Activated T-helper 17 cell treated with anti-CD3 and anti-CD28 coated beads, Interleukin-2, amount 50 U/mL, for 72 hours (primary cell): ENCODE measurements around the gene EHBP1. TPM values are rescaled to one million over a fixed set of nuclear protein-coding genes. Genes with fewer than 3 reads are reported as not detected.

Source experiments
- ATAC-seq: fragments of 150-1000 bp; cut with Tn5 transposase; replicated peaks from 2 replicates; pipeline ENCODE4 v1.10.0; 2021; ENCODE audit warnings: mild to moderate bottlenecking, moderate library complexity
- H3K27ac Mint-ChIP-seq: one replicate; pipeline ENCODE4 v1.8.0; 2022; ENCODE audit warnings: mixed read lengths
- H3K27me3 Mint-ChIP-seq: one replicate; pipeline ENCODE4 v1.8.0; 2022; ENCODE audit warnings: mixed read lengths
- H3K36me3 Mint-ChIP-seq: one replicate; pipeline ENCODE4 v1.8.0; 2022; ENCODE audit warnings: low read depth, mild to moderate bottlenecking, mixed read lengths
- H3K4me1 Mint-ChIP-seq: one replicate; pipeline ENCODE4 v1.8.0; 2022; ENCODE audit warnings: mixed read lengths
- H3K4me3 Mint-ChIP-seq: one replicate; pipeline ENCODE4 v1.8.0; 2022; ENCODE audit warnings: mild to moderate bottlenecking, mixed read lengths
- H3K9me3 Mint-ChIP-seq: one replicate; pipeline ENCODE4 v1.8.0; 2022; ENCODE audit warnings: mixed read lengths
- total RNA-seq, 2 donors: library from RNA; stranded (reverse); gene quantifications; one replicate each; pipeline ENCODE4 v1.2.3, GENCODE V29; 2022

EHBP1 gene
- total RNA-seq, 2 donors from 2014 or later = 21.5 to 22.0 TPM

GRCh38 chr2:62716768-62717167 lies 11.3 kb downstream of the EHBP1 start:
- no peaks in the 10 kb centered on the region for H3K27me3 Mint-ChIP-seq
- no peak overlapping the region for H3K27ac Mint-ChIP-seq
- ATAC-seq = no peak

DNA sequence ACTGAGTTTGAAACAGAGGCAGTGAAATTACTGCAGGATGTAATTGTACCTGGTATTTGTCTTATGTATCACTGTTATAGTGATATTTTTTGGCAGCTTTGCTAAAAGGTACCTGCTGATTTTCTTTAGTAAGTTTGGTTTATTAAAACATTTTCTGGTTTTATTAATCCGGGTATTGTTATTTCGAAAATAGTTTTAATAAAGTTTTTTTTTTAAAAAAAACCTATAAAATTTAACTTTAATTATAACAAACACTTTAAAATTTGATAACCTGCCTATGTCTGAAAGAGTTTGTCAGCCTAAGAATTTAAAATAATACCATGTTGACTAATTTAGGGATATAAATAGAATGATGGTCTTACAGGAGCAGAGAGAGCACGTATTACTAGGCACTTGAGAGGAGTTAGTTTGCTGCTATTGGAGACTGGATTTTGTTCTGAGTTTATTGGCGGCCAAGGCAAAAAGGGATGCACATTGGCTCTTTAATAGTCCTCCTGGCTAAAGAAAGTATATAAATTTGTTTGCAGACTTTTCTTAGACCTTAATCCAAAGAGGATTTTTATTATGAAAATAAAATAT lies 12.1 kb downstream of the EHBP1 start:
- Mint-ChIP-seq H3K36me3 (peaks cover 22% of the 10 kb centered on the region), H3K4me1 (peaks cover 4% of the 10 kb centered on the region), H3K9me3 (peaks cover 1% of the 10 kb centered on the region), H3K27ac (no peak overlapping the region), H3K27me3 (no peaks in the 10 kb centered on the region), H3K4me3 (no peak overlapping the region)
- ATAC-seq = no peak

More at GRCh38 chr2:62716768-62717167, 11.3 kb downstream of the EHBP1 start:
- Mint-ChIP-seq H3K36me3 (peaks cover 22% of the 10 kb centered on the region), H3K9me3 (no peaks in the 10 kb centered on the region), H3K4me3 (no peak overlapping the region), H3K4me1 (peaks cover 4% of the 10 kb centered on the region)

GRCh38 chr2:62718225-62718822 lies 12.8 kb downstream of the EHBP1 start:
- Mint-ChIP-seq H3K27me3 (no peaks in the 10 kb centered on the region), H3K4me3 (no peak overlapping the region), H3K27ac (no peak overlapping the region)

GRCh38 chr2:62719757-62720156 lies 14.2 kb downstream of the EHBP1 start:
- H3K4me3 Mint-ChIP-seq = no peak overlapping the region
- peaks cover 18% of the 10 kb centered on the region for H3K9me3 Mint-ChIP-seq
- peak; percentile 19 for ATAC-seq
- H3K27me3 Mint-ChIP-seq = no peaks in the 10 kb centered on the region
- peaks cover 20% of the 10 kb centered on the region for H3K4me1 Mint-ChIP-seq
- peak overlapping the region; percentile 47 for H3K27ac Mint-ChIP-seq
- H3K36me3 Mint-ChIP-seq = peaks cover 17% of the 10 kb centered on the region

More at GRCh38 chr2:62718225-62718822, 12.8 kb downstream of the EHBP1 start:
- H3K9me3 Mint-ChIP-seq = peaks cover 8% of the 10 kb centered on the region
- H3K4me1 Mint-ChIP-seq = peaks cover 7% of the 10 kb centered on the region
- peaks cover 22% of the 10 kb centered on the region for H3K36me3 Mint-ChIP-seq
- ATAC-seq = no peak

DNA sequence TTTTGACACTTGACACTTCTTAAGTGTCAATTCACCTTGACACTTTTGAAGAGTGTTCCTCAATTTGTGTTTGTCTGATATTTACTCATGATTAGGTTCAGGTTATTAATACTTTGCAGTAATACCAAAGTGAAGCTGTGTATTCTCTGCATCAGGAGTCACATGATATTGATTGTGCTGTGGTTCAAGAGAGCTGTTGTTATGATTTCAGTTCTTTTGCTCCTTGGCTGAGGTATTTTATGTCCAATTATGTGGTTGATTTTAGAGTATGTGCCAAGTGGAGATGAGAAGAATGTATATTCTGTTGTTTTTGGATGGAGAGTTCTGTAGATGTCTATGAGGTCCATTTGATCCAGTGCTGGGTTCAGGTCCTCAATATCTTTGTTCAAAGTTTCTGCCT lies 17.2 kb downstream of the EHBP1 start:
- ATAC-seq = no peak
- peaks cover 41% of the 10 kb centered on the region for H3K4me1 Mint-ChIP-seq
- H3K27me3 Mint-ChIP-seq = no peaks in the 10 kb centered on the region

DNA sequence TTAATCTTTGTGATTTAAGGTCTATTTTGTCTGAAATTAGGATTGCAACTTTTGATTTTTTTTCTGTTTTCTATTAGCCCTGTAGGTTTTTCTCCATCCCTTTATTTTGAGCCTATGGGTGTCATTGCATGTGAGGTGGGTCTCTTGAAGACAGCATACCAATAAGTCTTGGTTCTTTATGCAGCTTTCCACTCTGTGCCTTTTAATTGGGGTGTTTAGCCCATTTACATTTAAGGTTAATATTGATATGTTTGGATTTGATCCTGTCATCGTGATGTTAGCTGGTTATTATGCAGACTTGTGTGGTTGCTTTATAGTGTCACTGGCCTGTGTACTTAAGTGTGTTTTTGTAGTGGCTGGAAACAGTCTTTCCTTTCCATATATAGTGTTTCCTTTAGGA lies 17.7 kb downstream of the EHBP1 start:
- peaks cover 13% of the 10 kb centered on the region for H3K36me3 Mint-ChIP-seq
- H3K27ac Mint-ChIP-seq = no peak overlapping the region
- ATAC-seq = no peak
- H3K4me1 Mint-ChIP-seq = peaks cover 41% of the 10 kb centered on the region
- no peaks in the 10 kb centered on the region for H3K27me3 Mint-ChIP-seq
- peaks cover 18% of the 10 kb centered on the region for H3K9me3 Mint-ChIP-seq
- H3K4me3 Mint-ChIP-seq = no peak overlapping the region

More for the DNA sequence above, 17.2 kb downstream of the EHBP1 start:
- no peak overlapping the region for H3K4me3 Mint-ChIP-seq
- H3K9me3 Mint-ChIP-seq = peaks cover 18% of the 10 kb centered on the region
- H3K36me3 Mint-ChIP-seq = peaks cover 13% of the 10 kb centered on the region
- no peak overlapping the region for H3K27ac Mint-ChIP-seq

DNA sequence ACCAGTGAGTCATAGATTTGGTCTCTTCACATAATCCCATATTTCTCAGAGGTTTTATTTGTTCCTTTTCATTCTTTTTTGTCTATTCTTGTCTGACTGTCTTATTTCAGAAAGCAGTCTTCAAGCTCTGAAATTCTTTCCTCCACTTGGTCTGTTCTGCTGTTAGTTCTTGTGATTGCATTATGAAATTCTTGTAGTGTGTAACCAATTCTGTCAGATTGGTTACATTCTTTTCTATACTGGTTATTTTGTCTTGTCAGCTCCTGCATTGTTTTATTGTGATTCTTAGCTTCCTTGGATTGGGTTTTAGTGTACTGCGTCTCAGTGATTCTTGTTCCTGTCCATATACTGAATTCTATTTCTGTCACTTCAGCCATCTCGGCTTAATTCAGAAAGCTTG lies 18.6 kb downstream of the EHBP1 start:
- peaks cover 41% of the 10 kb centered on the region for H3K4me1 Mint-ChIP-seq
- H3K9me3 Mint-ChIP-seq = peaks cover 18% of the 10 kb centered on the region
- ATAC-seq = no peak
- no peaks in the 10 kb centered on the region for H3K27me3 Mint-ChIP-seq
- peaks cover 13% of the 10 kb centered on the region for H3K36me3 Mint-ChIP-seq
- no peak overlapping the region for H3K4me3 Mint-ChIP-seq
- H3K27ac Mint-ChIP-seq = no peak overlapping the region

GRCh38 chr2:62724886-62725711 lies 19.6 kb downstream of the EHBP1 start:
- no peak overlapping the region for H3K27ac Mint-ChIP-seq
- no peaks in the 10 kb centered on the region for H3K27me3 Mint-ChIP-seq
- peak; percentile 59 for ATAC-seq
- H3K4me1 Mint-ChIP-seq = peaks cover 41% of the 10 kb centered on the region
- no peak overlapping the region for H3K4me3 Mint-ChIP-seq
- peaks cover 13% of the 10 kb centered on the region for H3K36me3 Mint-ChIP-seq
- peaks cover 18% of the 10 kb centered on the region for H3K9me3 Mint-ChIP-seq

DNA sequence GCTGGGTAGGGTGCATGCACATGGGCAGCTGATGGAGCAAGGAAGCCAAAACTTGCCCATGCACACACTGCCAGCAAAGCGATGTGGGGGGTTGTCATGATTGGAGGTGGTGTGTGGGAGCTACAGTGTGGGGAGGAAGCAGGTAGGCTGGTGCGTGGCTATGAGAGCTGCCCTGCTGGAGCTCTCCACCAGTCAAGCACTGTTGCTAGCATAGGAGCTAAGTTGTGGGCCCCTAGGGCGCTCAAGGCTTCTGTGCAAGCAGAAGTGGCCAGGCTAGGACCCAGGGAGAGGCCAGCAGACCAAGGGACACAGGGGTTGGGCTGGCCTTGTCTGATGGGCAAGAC lies 20.2 kb downstream of the EHBP1 start:
- no peak overlapping the region for H3K27ac Mint-ChIP-seq
- no peak overlapping the region for H3K4me3 Mint-ChIP-seq
- H3K9me3 Mint-ChIP-seq = peaks cover 24% of the 10 kb centered on the region
- H3K27me3 Mint-ChIP-seq = no peaks in the 10 kb centered on the region
- peaks cover 11% of the 10 kb centered on the region for H3K36me3 Mint-ChIP-seq
- no peak for ATAC-seq
- H3K4me1 Mint-ChIP-seq = peaks cover 41% of the 10 kb centered on the region

DNA sequence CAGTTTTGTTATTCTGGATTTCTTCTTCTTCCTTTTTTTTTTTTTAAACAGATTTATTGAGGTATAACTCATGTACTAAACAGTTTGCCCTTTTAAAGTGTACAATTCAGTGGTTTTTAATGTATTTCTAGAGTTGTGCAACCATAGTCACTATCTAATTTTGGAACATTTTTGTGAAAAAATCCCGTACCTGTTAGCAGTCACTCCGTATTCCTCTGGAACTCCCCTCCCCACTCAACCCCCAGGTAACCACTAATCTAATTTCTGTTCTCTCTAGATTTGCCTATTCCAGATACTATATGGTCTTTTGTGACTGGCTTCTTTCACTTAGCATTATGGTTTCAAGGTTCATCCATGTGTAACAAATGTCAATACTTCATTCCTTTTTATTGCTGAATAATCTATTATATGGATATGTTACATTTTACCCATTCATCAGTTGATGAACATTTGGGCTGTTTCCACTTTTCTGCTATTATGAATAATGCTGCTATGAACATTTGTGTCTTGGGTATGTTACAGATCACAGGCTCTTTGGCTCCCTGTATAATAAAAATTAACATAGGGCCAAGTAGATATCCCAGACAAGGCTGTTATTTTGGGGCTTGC lies 21.9 kb downstream of the EHBP1 start:
- ATAC-seq = no peak

DNA sequence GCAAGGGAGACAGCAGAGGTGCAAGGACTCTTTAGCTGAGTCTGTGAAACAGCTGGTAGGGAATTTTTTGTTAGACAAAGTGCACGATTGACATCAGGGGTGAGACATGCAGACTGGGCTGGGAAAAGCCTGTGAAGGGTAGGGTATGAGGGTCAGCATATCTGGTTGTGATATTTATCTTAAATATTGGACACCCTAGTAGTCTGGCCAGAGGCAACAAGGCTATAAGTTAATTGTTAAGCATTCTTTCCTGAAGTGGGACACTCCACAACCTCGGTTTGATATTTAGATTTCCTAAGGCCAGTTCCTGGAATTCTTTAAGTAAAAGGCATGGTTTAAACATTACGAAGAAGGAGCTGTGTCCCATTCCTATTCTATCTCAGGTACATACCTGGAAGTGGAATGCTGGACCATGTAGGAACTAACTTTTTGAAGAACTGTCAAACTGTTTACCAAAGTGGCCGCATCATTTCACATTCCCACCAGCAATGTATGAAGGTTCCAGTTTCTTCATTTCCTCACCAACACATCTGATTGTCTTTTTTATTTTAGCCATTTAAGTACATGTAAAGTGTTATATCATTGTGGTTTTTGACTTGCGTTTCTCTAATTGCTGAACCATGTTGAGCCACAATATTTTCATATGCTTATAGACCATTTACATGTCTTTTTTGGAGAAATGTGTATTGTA lies 22.5 kb downstream of the EHBP1 start:
- H3K4me1 Mint-ChIP-seq = peaks cover 37% of the 10 kb centered on the region
- H3K27me3 Mint-ChIP-seq = no peaks in the 10 kb centered on the region
- peaks cover 12% of the 10 kb centered on the region for H3K36me3 Mint-ChIP-seq
- H3K4me3 Mint-ChIP-seq = no peak overlapping the region
- peaks cover 31% of the 10 kb centered on the region for H3K9me3 Mint-ChIP-seq
- no peak for ATAC-seq
- H3K27ac Mint-ChIP-seq = no peak overlapping the region

More for the DNA sequence above, 21.9 kb downstream of the EHBP1 start:
- no peak overlapping the region for H3K4me3 Mint-ChIP-seq
- H3K4me1 Mint-ChIP-seq = peaks cover 37% of the 10 kb centered on the region
- H3K36me3 Mint-ChIP-seq = peaks cover 11% of the 10 kb centered on the region
- no peaks in the 10 kb centered on the region for H3K27me3 Mint-ChIP-seq
- H3K9me3 Mint-ChIP-seq = peaks cover 33% of the 10 kb centered on the region
- H3K27ac Mint-ChIP-seq = no peak overlapping the region

DNA sequence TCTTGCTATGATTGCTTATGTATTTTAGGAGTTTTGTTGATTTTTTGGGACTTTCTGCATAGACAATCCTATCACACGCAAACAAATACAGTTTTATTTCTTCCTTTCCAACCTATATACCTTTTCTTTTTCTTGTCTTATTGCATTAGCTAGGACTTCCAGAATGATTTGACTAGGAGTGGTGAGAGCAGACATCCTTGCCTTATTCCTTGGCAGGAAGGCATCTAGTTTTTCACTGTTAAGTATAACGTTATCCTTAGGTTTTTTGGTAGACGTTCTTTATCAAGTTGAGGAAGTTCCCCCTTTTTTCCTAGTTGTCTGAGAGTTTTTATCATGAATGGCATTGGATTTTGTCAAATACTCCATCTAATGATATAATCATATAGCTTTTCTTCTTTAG lies 25.8 kb downstream of the EHBP1 start:
- no peak for ATAC-seq
- peaks cover 15% of the 10 kb centered on the region for H3K4me1 Mint-ChIP-seq
- H3K27me3 Mint-ChIP-seq = no peaks in the 10 kb centered on the region
- H3K27ac Mint-ChIP-seq = no peak overlapping the region
- peaks cover 18% of the 10 kb centered on the region for H3K9me3 Mint-ChIP-seq
- no peak overlapping the region for H3K4me3 Mint-ChIP-seq
- peaks cover 12% of the 10 kb centered on the region for H3K36me3 Mint-ChIP-seq

DNA sequence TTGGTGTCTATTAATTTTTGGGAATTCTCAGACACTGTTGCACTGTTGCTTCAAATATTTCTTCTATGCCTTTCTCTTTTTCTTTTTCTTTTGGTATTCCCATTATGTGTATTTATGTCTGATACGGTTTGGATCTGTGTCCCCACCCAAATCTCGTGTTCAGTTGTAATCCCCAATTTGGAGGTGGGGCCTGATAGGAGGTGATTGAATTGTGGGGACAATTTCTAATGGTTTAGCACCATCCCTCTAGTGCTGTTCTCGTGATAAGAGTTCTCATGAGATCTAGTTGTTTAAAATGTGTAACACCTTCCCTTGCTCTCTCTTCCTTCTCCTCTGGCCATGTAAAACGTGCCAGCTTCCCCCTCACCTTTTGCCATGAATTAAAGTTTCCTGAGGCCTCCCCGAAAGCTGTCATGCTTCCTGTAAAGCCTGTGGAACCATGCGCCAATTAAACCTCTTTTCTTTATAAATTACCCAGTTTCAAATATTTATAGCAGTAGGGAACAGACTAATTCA lies 26.8 kb downstream of the EHBP1 start:
- Mint-ChIP-seq H3K27ac (no peak overlapping the region), H3K27me3 (no peaks in the 10 kb centered on the region), H3K9me3 (peaks cover 18% of the 10 kb centered on the region), H3K36me3 (peaks cover 9% of the 10 kb centered on the region), H3K4me1 (peaks cover 8% of the 10 kb centered on the region), H3K4me3 (no peak overlapping the region)
- ATAC-seq = no peak

DNA sequence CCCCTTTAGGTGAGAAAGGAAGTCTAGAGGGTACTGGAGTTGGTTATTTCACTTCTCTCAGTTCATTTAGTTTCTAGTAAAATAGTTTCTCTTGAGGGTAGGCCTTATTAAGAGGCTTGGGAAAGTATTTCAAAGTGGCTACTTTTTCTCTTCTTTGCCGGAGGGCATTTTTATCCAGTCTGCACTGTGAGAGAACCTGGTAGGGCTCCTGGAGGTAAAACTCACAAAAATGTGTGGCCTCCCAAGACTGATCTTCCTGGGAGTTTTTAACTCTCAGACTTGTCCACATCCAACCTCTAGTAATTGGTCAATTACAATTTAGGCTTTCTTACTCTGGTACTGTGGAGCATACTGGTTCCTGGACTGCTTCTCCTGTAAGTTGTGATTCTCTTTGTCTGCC lies 28.0 kb downstream of the EHBP1 start:
- Mint-ChIP-seq H3K27ac (no peak overlapping the region), H3K27me3 (no peaks in the 10 kb centered on the region), H3K36me3 (peaks cover 7% of the 10 kb centered on the region), H3K9me3 (peaks cover 18% of the 10 kb centered on the region), H3K4me3 (no peak overlapping the region), H3K4me1 (peaks cover 4% of the 10 kb centered on the region)
- no peak for ATAC-seq
